ENCODE data around the gene MRPS2.

The MRPS2 gene

DNA sequence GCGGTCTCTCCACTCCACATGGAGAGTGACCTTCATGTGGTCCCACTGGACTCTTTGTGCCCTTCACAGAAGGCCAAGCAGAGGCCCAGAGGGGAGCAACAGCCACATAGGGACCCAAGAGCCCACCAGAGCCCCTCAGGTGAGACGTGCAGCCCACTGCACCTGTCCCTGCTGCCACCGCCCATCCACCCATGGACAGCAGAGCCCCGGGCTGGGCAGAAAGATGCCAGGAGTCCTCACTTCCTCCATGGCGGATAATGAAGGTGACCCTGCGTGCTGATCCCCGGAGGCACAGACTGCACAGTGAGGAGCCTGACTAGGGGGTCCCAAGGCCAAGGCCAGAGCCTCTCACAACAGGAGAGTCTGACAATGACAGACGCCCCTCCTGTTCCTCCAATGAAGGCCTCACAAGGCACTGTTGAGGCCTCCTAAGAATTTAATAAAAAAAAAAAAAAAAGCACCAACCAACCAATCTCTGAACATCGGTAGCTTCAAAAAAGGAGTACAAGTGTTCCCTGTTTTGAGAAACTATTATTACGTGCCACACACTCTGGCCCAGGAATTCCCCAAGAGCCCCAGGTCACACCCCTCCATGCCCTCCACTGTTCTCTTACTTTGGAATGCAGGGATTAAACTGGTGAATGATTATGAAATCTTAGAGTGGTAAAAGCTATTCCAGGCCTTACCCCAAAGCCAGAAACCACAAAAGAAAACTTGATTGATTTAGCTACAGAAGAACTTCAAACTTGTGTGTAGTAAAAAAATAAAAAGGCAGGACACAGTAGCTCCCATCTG lies 23.7 kb upstream of the MRPS2 start:
- DNase-seq (ENCODE audit: low spot score in 2 of 2) (no peak), ATAC-seq (no peak)
- peaks cover 5% of the 10 kb centered on the region for H3K4me1 Mint-ChIP-seq
- H3K9me3 Mint-ChIP-seq, result no peaks in the 10 kb centered on the region
- no peak overlapping the region for H3K27ac Mint-ChIP-seq
- H3K36me3 Mint-ChIP-seq, result no peaks in the 10 kb centered on the region
- no peak overlapping the region for H3K4me3 Mint-ChIP-seq

- Mint-ChIP-seq H3K4me1 (peaks cover 5% of the 10 kb centered on the region), H3K27ac (no peak overlapping the region), H3K36me3 (no peaks in the 10 kb centered on the region), H3K9me3 (no peaks in the 10 kb centered on the region), H3K4me3 (peak overlapping the region; percentile 81)
- ATAC-seq (no peak), DNase-seq (ENCODE audit: low spot score in 2 of 2) (no peak)
Measured at GRCh38 chr9:135478191-135478590, 22.3 kb upstream of the MRPS2 start.

- no peak for DNase-seq (ENCODE audit: low spot score in 2 of 2)
- H3K36me3 Mint-ChIP-seq, result no peaks in the 10 kb centered on the region
- no peak for ATAC-seq
- peak overlapping the region; percentile 79 for H3K27ac Mint-ChIP-seq
- peak overlapping the region; percentile 81 for H3K4me3 Mint-ChIP-seq
- peaks cover 5% of the 10 kb centered on the region for H3K4me1 Mint-ChIP-seq
- no peaks in the 10 kb centered on the region for H3K9me3 Mint-ChIP-seq
Measured at GRCh38 chr9:135478829-135479468, 21.5 kb upstream of the MRPS2 start.

DNA sequence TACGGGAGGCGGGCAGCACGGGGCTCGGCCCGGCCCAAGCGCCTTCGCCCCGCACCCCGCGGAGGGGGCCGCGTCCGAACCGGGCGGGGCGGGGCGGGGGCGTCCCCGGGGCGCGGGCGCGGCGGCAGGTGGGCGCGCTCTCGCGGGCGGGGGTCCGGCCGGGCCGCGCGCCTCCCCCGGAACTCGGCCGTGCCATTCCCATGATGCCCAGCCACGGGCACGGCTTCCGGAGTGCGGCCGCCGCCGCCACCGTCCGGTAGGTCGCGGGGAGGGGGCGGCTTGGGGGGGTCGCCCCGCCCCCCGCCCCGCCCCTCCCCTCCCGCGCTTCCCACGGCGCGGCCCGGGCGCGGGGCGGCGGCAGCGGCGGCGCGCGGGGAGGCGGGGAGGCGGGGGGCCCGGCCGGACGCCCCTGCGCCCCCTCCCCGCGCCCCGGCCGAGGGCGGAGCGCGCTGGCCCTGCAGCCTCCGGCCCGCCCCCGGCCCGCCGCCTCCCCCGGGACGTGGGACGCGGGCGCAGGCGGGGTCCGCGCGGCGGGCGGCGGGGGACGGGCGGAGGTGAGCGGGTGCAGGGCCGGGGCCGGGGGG lies 20.9 kb upstream of the MRPS2 start, which contains the start of gene PPP1R26:
TSS of gene PPP1R26 (plus strand) at position 314 of the 584 bp plus-strand sequence. CDS start 4,729 bp downstream, outside the sequence.
- DNase-seq (ENCODE audit: low spot score in 2 of 2) (no peak), ATAC-seq (no peak)
- no peaks in the 10 kb centered on the region for H3K36me3 Mint-ChIP-seq
- peak within 1 kb of the TSS; percentile 81 for H3K4me3 Mint-ChIP-seq
- H3K27ac Mint-ChIP-seq, result peak within 1 kb of the TSS; percentile 79
- H3K9me3 Mint-ChIP-seq, result no peaks in the 10 kb centered on the region
- peaks cover 5% of the 10 kb centered on the region for H3K4me1 Mint-ChIP-seq

GRCh38 chr9:135480071-135480939 lies 20.2 kb upstream of the MRPS2 start:
- peaks cover 6% of the 10 kb centered on the region for H3K36me3 Mint-ChIP-seq
- H3K4me1 Mint-ChIP-seq, result peaks cover 5% of the 10 kb centered on the region
- DNase-seq (ENCODE audit: low spot score in 2 of 2) (no peak), ATAC-seq (peak; percentile 50)
- peak overlapping the region; percentile 50 for H3K4me3 Mint-ChIP-seq
- no peak overlapping the region for H3K27ac Mint-ChIP-seq
- H3K9me3 Mint-ChIP-seq, result no peaks in the 10 kb centered on the region

GRCh38 chr9:135480940-135481310 lies 19.6 kb upstream of the MRPS2 start:
- Mint-ChIP-seq H3K36me3 (peaks cover 8% of the 10 kb centered on the region), H3K27ac (no peak overlapping the region), H3K9me3 (no peaks in the 10 kb centered on the region), H3K4me1 (peaks cover 5% of the 10 kb centered on the region), H3K4me3 (peak overlapping the region; percentile 50)
- DNase-seq (ENCODE audit: low spot score in 2 of 2) (no peak), ATAC-seq (no peak)

DNA sequence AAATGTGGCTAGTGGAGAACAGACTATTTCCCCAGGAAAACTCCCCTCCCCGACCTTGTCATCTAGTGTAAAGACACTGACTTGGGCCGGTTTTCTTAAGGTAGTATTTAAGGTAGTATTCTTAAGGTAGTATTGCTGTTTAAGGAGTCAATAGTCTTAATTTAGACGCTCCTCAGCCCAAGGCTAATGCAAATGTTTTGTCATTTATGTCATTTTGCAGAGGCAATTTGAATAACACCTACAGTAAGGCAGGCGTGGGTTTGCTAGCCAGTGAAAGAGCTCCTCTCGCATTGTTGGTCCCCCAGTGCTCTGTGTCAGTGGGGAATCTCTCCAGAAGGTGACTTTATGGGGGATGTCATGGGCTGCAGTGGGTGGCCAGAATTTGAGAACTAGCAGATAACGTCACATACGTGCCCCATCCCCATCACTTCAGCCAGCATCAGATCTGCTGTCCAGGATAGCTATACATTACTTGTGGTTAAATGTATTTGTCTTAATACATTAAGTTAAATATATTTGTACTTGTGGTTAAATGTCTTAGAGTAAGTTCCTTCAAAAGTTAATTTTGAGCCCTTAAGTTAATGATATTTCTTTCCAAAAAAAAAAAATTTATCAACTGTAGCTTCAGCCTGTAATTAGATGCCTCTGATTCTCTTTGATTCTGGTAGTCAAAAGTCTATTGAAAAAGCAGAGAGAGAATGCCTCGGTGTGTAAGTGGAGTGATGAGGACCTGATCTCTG lies 18.3 kb upstream of the MRPS2 start:
- Mint-ChIP-seq H3K4me1 (peaks cover 5% of the 10 kb centered on the region), H3K4me3 (no peak overlapping the region), H3K27ac (no peak overlapping the region), H3K9me3 (no peaks in the 10 kb centered on the region), H3K36me3 (peaks cover 17% of the 10 kb centered on the region)
- no peak for ATAC-seq
- no peak for DNase-seq (ENCODE audit: low spot score in 2 of 2)

DNA sequence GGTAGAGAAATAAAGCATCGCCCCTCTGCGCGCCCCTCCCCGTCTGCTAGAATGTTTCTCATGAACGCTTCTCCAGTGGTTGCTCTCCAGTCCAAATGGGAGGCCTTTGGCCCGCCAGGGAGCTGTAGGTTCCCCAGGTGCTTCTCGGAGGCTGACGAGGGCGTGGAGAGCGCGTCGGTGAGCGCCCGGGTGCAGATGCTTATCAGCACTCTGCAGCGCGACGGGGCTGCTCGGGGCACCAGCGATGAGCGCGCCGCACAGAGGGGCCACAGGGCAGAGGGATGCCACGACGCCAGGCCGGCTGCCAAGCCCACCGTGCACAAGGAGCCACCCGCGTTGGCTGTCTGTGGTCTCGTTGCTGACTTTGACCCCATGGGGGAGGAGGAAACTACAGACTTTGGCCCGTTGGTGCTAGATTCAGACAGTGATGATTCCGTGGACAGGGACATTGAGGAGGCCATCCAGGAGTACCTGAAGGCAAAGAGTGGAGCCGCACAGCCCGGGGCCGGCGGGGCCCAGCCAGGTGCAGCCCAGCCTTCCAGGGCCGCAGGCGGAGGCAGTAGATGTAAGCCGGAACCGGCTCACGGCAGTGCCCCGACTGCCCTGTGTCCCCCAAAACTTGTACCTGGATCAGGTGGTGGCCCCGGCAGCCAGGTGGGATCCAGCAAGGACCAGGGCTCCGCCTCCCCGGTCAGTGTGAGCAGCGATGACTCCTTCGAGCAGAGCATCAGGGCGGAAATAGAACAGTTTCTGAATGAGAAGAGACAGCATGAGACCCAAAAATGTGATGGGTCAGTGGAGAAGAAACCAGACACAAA lies 15.8 kb upstream of the MRPS2 start:
- DNase-seq (ENCODE audit: low spot score in 2 of 2), result no peak
- Mint-ChIP-seq H3K27ac (no peak overlapping the region), H3K9me3 (no peaks in the 10 kb centered on the region), H3K4me1 (no peaks in the 10 kb centered on the region), H3K4me3 (no peak overlapping the region), H3K36me3 (peaks cover 17% of the 10 kb centered on the region)
- no peak for ATAC-seq

DNA sequence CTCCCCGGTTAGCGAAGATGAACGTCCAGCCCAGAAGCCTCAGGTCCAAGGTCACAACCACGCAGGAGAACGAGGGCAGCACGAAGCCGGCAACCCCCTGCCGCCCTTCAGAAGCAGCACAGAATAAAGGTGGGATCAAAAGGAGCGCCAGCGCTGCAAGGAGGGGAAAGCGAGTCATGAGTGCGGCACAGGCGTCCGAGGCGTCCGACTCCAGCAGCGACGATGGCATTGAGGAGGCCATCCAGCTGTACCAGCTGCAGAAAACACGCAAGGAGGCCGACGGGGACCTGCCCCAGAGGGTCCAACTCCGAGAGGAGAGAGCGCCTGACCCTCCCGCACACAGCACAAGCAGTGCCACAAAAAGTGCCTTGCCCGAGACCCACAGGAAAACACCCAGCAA lies 15.1 kb upstream of the MRPS2 start:
- Mint-ChIP-seq H3K4me1 (no peaks in the 10 kb centered on the region), H3K27ac (no peak overlapping the region), H3K4me3 (no peak overlapping the region), H3K9me3 (no peaks in the 10 kb centered on the region), H3K36me3 (peaks cover 17% of the 10 kb centered on the region)
- DNase-seq (ENCODE audit: low spot score in 2 of 2) (no peak), ATAC-seq (no peak)

DNA sequence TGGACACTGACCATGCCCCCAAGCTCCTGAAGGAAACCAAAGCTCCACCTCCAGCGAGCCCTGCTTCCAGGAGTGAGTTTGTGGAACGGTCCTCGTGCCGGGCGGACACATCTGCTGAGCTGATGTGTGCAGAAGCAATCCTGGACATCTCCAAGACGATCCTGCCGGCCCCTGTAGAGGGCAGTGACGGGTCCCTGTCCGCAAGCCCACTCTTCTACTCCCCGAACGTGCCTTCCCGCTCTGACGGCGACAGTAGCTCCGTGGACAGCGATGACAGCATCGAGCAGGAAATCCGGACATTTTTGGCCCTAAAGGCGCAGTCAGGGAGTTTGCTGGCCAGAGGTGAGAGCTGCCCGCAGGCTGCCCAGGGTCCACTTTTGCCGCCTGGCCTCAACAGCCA lies 14.7 kb upstream of the MRPS2 start:
- no peak for ATAC-seq
- no peak overlapping the region for H3K4me3 Mint-ChIP-seq
- H3K36me3 Mint-ChIP-seq, result peaks cover 17% of the 10 kb centered on the region
- DNase-seq (ENCODE audit: low spot score in 2 of 2), result no peak
- no peaks in the 10 kb centered on the region for H3K4me1 Mint-ChIP-seq
- H3K9me3 Mint-ChIP-seq, result no peaks in the 10 kb centered on the region
- H3K27ac Mint-ChIP-seq, result no peak overlapping the region

GRCh38 chr9:135486267-135487065 lies 14.0 kb upstream of the MRPS2 start:
- no peak overlapping the region for H3K4me3 Mint-ChIP-seq
- no peak for ATAC-seq
- H3K9me3 Mint-ChIP-seq, result no peaks in the 10 kb centered on the region
- DNase-seq (ENCODE audit: low spot score in 2 of 2), result no peak
- no peak overlapping the region for H3K27ac Mint-ChIP-seq
- no peaks in the 10 kb centered on the region for H3K4me1 Mint-ChIP-seq
- H3K36me3 Mint-ChIP-seq, result peaks cover 17% of the 10 kb centered on the region

GRCh38 chr9:135487281-135488012 lies 13.0 kb upstream of the MRPS2 start:
- DNase-seq (ENCODE audit: low spot score in 2 of 2), result no peak
- H3K27ac Mint-ChIP-seq, result no peak overlapping the region
- no peaks in the 10 kb centered on the region for H3K9me3 Mint-ChIP-seq
- peaks cover 17% of the 10 kb centered on the region for H3K36me3 Mint-ChIP-seq
- no peaks in the 10 kb centered on the region for H3K4me1 Mint-ChIP-seq
- no peak overlapping the region for H3K4me3 Mint-ChIP-seq
- ATAC-seq, result no peak

DNA sequence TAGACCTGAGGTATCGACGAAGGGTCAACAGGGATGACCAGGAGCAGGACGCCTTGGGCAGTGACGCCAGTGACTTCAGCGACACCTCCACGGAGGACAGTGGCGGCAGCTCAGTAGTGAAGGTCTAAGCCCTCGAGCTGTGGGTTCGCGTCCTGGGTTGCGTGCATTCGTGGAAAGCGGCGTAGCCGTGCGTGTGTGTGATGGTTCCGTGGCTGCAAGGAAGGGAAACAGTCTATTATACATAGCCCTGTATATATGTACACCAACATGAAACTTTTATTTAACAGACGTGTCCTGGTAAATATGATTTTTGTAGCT lies 12.5 kb upstream of the MRPS2 start:
- Mint-ChIP-seq H3K27ac (no peak overlapping the region), H3K36me3 (peaks cover 17% of the 10 kb centered on the region), H3K9me3 (no peaks in the 10 kb centered on the region), H3K4me1 (no peaks in the 10 kb centered on the region), H3K4me3 (no peak overlapping the region)
- no peak for DNase-seq (ENCODE audit: low spot score in 2 of 2)
- ATAC-seq, result no peak
